Retina (tissue), 1 donor: ENCODE results near the gene KATNAL2.

ENCODE experiments used
- DNase-seq: peaks from one replicate; pipeline ENCODE4 v3.0.0-alpha.2; 2016

The KATNAL2 gene

DNA sequence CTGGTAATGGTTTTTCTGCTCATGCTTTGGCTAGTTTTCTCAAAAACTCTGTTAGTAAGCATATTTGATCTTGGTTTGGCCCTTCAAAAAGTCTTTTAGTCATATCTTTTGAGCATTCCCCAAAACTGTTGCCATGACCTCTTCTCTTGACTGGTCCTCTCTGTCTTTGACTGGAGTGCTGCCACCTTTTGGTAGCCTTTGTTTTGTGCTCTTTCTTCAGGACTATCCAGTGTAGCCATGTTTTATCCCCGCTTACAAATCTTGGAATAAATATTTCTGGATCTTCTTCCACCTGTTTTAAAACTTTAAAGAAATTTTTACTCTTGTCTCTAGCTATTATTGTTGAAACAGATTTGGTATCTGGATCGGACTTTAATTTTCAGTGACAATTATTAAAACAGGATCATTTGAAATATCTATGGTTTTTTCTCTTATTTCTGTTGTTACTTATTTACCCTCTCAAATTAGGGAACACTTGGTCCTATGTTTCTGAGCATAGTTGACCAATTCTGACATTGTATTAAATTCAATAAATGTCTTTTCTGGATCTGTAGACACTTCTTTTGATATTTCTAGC is 119.0 kb downstream of the KATNAL2 start:
- no peak for DNase-seq

GRCh38 chr18:47036927-47037578 is 119.7 kb downstream of the KATNAL2 start:
- no peak for DNase-seq

GRCh38 chr18:47040982-47041381 is 123.6 kb downstream of the KATNAL2 start:
- DNase-seq = no peak

DNA sequence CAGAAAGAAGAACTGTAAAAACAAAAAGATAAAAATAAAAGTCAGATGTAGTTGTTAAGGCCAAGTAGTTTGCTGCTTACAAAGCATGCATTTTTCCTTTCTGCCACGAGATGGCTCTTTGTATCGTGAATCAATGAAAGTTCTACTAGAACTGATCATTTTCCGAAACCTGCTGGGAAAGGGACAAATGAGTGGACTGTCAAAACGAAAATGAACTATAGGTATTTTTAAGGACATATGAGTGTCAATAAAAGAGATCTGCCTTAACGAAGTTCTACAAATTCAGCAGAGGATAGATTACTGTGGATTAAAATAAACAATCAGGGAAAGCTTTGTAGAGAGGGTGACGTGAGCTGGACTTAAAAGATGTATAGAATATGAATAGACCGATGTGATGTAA is 133.1 kb downstream of the KATNAL2 start:
- no peak for DNase-seq

- no peak for DNase-seq
Observed at GRCh38 chr18:47054369-47054768, 137.0 kb downstream of the KATNAL2 start.

- no peak for DNase-seq
Observed at GRCh38 chr18:47062471-47062870, 145.1 kb downstream of the KATNAL2 start.

DNA sequence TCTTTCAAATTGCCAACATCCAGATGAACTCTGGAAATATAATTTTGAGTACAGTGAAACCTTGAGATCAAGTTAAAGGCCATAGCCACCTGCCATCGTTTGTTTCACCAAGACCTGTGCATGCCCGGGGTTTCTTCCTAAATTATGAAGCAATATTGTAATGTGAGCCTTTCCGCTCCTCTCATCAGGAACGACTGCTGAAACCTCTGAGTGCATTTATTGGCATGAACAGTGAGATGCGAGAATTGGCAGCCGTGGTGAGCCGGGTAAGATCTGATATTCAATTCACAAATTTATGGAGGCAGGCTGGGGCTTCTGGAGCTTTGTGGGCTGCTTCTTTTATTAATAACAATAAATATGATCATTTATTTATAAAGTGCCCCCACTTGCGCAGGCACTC is 145.7 kb downstream of the KATNAL2 start:
- no peak for DNase-seq

DNA sequence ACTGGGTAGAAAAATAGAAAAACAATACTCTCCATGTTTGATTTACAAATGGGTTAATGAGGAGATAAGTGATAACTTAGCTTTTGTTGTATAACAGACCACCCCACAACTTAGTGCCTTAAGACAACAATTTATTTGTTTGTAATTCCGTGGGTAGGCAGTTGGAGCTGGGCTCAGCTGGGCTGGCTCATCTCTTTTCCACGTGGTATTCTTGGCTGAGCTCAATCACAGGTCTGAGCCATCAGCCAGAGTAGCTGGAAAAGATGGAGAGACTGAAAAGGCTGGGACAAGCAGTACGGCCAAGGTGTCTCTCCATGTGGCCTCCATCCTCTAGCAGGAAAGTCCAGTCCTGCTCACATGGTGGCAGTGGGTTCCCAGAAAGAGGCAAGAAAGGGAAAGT is 150.2 kb downstream of the KATNAL2 start:
- no peak for DNase-seq

DNA sequence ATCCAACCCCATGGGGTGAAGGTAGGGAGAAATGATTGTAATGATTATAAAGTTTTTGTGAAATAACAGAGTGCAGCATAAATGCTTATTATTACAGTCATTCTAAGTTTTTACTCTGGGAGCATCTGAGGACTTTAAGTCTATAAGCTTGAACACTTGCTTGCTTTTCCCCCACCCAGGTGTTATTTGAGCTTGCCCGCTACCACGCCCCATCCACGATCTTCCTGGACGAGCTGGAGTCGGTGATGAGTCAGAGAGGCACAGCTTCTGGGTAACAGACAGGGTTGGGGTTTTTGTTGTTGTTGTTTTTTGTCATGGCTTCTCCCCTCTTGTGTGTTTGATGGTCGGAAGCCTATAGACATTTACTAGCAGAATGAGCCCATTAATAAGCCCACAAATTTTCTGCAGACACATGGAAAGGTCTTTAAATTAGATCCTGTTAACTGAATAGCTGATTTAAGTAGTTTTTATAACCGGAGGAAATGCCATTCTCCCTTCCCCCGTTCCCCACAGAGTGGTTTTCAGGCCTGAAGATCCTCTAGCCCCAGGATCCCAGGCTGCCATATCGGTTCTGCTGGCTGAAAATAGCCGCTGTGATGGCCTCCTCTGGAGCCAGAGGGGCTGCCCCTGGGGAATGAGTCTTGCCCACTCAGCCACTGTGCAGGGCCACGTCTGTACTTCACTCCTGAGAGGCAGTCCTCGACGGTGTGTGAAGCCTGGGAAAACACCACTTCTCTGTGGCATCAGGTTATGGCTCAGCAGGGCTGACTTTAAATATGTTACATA is 157.9 kb downstream of the KATNAL2 start:
- no peak for DNase-seq

GRCh38 chr18:47077111-47077510 is 159.7 kb downstream of the KATNAL2 start:
- peak; percentile 26 for DNase-seq

GRCh38 chr18:47080872-47081271 is 163.5 kb downstream of the KATNAL2 start:
- no peak for DNase-seq

GRCh38 chr18:47081578-47081977 is 164.2 kb downstream of the KATNAL2 start:
- no peak for DNase-seq

DNA sequence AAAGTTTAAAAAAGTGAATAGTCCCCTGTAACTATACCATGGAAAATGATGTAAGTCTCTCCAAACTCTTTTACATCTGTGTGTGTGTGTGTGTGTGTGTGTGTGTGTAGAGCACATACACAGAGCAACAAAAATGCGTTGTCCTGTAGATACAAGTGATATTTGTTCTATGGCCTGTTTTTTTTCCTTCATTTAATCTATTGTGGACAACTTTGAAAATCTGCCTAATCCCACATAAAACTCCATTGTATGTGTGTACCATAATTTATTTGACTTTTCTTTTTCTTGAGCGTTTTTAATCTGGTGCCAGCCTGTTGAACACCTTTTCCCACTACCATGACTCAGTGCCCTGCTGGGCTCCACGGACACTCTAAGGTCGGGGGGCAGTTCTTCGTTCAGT is 170.3 kb downstream of the KATNAL2 start:
- DNase-seq = no peak

GRCh38 chr18:47095810-47096209 is 178.4 kb downstream of the KATNAL2 start:
- no peak for DNase-seq

GRCh38 chr18:47100212-47100831 is 182.9 kb downstream of the KATNAL2 start:
- peak; percentile 68 for DNase-seq

DNA sequence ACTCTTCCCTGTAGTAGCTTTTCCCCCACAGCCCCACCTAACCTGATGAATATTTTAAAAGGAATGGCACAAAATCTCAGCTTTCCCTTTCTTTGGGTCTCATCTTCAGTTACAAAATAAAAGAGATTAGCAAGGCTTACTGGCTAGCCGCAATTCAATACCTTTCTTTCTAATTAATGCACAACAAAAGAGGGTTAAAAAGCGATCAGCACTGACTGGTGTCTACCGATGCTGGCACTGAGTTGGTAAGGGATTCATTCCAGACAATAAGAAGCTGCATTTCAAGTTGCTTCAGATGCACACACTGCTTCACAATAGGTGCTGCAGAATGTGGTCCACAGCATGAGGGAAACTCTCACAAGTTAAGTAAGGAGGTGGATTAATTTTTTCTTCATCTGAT is 191.0 kb downstream of the KATNAL2 start:
- no peak for DNase-seq

DNA sequence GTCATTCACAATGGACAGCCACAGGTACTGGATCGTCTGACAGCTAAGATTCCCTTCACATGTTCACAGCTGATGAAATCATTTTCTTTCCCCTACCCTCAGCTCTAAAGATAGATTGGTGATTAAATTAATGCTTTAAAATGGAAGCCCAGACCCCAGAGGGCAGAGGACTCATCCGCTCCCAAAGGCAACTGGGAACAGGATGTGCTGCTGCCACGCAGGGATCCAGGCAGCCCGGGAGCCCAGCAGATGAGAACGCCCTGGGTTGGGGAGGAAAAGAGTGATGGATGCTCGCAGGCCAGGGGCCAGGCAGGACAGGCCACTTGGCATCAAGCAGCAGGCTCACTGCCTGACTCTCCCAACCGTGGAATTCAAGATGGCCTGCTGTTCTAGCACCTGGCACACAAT is 191.6 kb downstream of the KATNAL2 start:
- no peak for DNase-seq

DNA sequence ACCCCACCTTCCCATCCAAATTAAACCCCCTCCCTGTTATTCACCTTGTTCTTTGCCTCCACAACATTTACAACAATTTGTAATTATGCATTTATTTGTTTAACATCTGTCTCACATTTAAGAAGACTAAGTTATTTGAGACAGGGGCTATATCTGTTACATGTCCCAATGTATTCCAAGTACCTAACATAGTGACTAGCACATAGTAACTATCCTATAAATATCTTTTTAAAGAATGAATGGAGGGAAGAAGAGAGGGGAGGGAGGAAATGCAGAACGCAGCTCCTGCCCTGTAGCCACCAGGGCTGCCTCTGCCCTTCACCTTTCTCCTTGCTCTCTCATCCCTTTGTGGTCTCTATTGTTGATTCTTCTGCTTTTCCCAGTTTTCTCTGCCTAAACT is 192.3 kb downstream of the KATNAL2 start:
- no peak for DNase-seq

DNA sequence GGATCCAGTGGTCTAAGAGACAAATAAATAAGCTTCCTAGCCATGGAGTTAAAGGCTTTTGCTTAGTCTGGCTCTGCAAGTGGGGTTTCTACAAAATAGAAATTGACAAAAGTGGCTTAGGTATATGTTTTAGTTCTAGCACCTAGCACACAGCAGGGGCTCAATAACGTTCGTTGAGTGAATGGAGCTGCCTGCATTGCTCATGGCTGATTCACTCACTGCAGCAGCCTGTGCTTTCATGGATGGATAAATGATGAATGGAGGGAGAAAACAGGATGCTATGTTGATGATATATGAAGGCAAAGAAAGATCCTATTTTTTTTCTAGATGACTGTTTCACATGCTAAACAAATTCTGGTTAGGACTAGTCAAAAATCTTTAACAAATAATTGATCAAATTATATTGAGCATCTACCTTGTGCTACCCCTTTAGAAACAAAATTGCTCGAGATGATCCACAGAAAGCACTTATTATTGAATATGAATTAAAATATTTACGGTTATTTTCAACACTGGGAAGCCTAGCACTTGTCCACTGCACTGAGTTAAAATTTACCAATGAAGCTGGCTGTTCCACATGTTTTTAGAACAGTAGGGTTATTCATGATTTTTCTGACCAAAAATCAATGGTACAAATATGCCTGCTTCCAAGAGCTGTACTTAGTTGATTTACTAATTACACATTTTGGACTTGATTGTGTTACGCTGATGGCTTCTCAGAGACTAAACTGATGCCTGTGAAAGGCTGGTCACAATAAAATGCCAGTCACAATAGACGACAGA is 193.3 kb downstream of the KATNAL2 start:
- no peak for DNase-seq

- no peak for DNase-seq
Observed at GRCh38 chr18:47113796-47114540, 196.6 kb downstream of the KATNAL2 start.

- no peak for DNase-seq
Observed at GRCh38 chr18:47115205-47115604, 197.8 kb downstream of the KATNAL2 start.

GRCh38 chr18:47118981-47119380 is 201.6 kb downstream of the KATNAL2 start:
- no peak for DNase-seq
